Liver (tissue), 9 donors: Measurements from ENCODE around the gene ZKSCAN4. TPM values are rescaled to one million over a fixed set of nuclear protein-coding genes. Genes with fewer than 3 reads are reported as not detected.

Experiments
- DNase-seq: peaks from one replicate; pipeline ENCODE4 v3.0.0-alpha.2; 2017; ENCODE audit warnings: low spot score
- H3K27ac ChIP-seq, 2 donors: one replicate each; pipeline ENCODE4 v1.7.0; 2013; ENCODE audit warnings: inconsistent platforms in 2 of 2, low read length in 2 of 2, control low read depth in 1 of 2, low read depth in 1 of 2, mild to moderate bottlenecking in 1 of 2
- H3K27me3 ChIP-seq, 4 donors: one replicate each; pipeline versions ENCODE4 v1.6.1 to v1.7.0; 2013; ENCODE audit warnings: low read length in 3 of 4, inconsistent platforms in 1 of 4, mild to moderate bottlenecking in 1 of 4, moderate library complexity in 1 of 4; ENCODE audit not compliant: control insufficient read depth in 4 of 4, insufficient read depth in 4 of 4
- H3K36me3 ChIP-seq, 4 donors: one replicate each; pipeline versions ENCODE4 v1.6.1 to v1.7.0; 2013; ENCODE audit warnings: low read length in 3 of 4, mild to moderate bottlenecking in 3 of 4, low read depth in 1 of 4, moderate library complexity in 1 of 4; ENCODE audit not compliant: control insufficient read depth in 4 of 4, insufficient read depth in 3 of 4
- H3K4me1 ChIP-seq, 4 donors: one replicate each; pipeline versions ENCODE4 v1.6.1 to v1.7.0; 2013; ENCODE audit warnings: low read length in 3 of 4, mild to moderate bottlenecking in 3 of 4, moderate library complexity in 1 of 4; ENCODE audit not compliant: control insufficient read depth in 4 of 4, insufficient read depth in 4 of 4
- H3K4me3 ChIP-seq, 3 donors: one replicate each; pipeline versions ENCODE4 v1.6.1 to v1.7.0; 2013; ENCODE audit warnings: low read length in 3 of 3, control low read depth in 1 of 3, low read depth in 1 of 3, mild to moderate bottlenecking in 1 of 3
- H3K9ac ChIP-seq, 2 donors: one replicate each; pipeline ENCODE4 v1.7.0; 2013; ENCODE audit warnings: low read length in 2 of 2, mild to moderate bottlenecking in 2 of 2, moderate library complexity in 2 of 2, control low read depth in 1 of 2, low read depth in 1 of 2
- H3K9me3 ChIP-seq, 4 donors: one replicate each; pipeline versions ENCODE4 v1.6.1 to v1.7.0; 2013; ENCODE audit warnings: low read length in 3 of 4; ENCODE audit not compliant: control insufficient read depth in 4 of 4
- ATF3 ChIP-seq: IDR thresholded peaks from 2 replicates; pipeline ENCODE4 v1.6.1; 2016; ENCODE audit warnings: antibody characterized with exemption
- CTCF ChIP-seq: fragments of 150-350 bp; IDR thresholded peaks from 2 replicates; pipeline ENCODE4 v1.5.1; 2017; ENCODE audit warnings: improper control_type of control experiment, low read depth, low read length; ENCODE audit not compliant: missing input control
- EGR1 ChIP-seq, 2 donors: IDR thresholded peaks; 2 replicates each; pipeline ENCODE4 v1.6.1; 2016 to 2018; ENCODE audit warnings: antibody characterized with exemption in 2 of 2, low read depth in 2 of 2
- FOXA1 ChIP-seq: IDR thresholded peaks from 2 replicates; pipeline ENCODE4 v1.6.1; 2016; ENCODE audit warnings: antibody characterized with exemption
- FOXA2 ChIP-seq: IDR thresholded peaks from 2 replicates; pipeline ENCODE4 v1.6.1; 2016; ENCODE audit warnings: antibody characterized with exemption
- GABPA ChIP-seq, 2 donors: IDR thresholded peaks in 1 of 2; conservative IDR thresholded peaks in 1 of 2; 2 replicates each; pipeline ENCODE4 v1.6.1; 2016; ENCODE audit warnings: antibody characterized with exemption in 2 of 2, mild to moderate bottlenecking in 1 of 2, moderate library complexity in 1 of 2
- HNF4A ChIP-seq, 2 donors: conservative IDR thresholded peaks; 2 replicates each; pipeline ENCODE4 v1.6.1; 2016; ENCODE audit warnings: antibody characterized with exemption in 2 of 2, mild to moderate bottlenecking in 2 of 2
- HNF4G ChIP-seq: IDR thresholded peaks from 2 replicates; pipeline ENCODE4 v1.6.1; 2016; ENCODE audit warnings: antibody characterized with exemption
- JUND ChIP-seq, 2 donors: IDR thresholded peaks; 2 replicates each; pipeline ENCODE4 v1.6.1; 2016; ENCODE audit warnings: antibody characterized with exemption in 2 of 2
- MAX ChIP-seq: IDR thresholded peaks from 2 replicates; pipeline ENCODE4 v1.6.1; 2016; ENCODE audit warnings: antibody characterized with exemption
- NR2F2 ChIP-seq: IDR thresholded peaks from 2 replicates; pipeline ENCODE4 v1.6.1; 2016; ENCODE audit warnings: antibody characterized with exemption
- RAD21 ChIP-seq, 2 donors: IDR thresholded peaks; 2 replicates each; pipeline ENCODE4 v1.6.1; 2016; ENCODE audit warnings: antibody characterized with exemption in 2 of 2, mild to moderate bottlenecking in 2 of 2
- REST ChIP-seq: IDR thresholded peaks from 2 replicates; pipeline ENCODE4 v1.6.1; 2016; ENCODE audit warnings: antibody characterized with exemption, mild to moderate bottlenecking
- RXRA ChIP-seq, 2 donors: IDR thresholded peaks; 2 replicates each; pipeline ENCODE4 v1.6.1; 2017 to 2018; ENCODE audit warnings: antibody characterized with exemption in 2 of 2, mild to moderate bottlenecking in 1 of 2
- SP1 ChIP-seq: IDR thresholded peaks from 2 replicates; pipeline ENCODE4 v1.6.1; 2018; ENCODE audit warnings: antibody characterized with exemption, mild to moderate bottlenecking
- TAF1 ChIP-seq: conservative IDR thresholded peaks from 2 replicates; pipeline ENCODE4 v1.6.1; 2016; ENCODE audit warnings: antibody characterized with exemption, mild to moderate bottlenecking
- YY1 ChIP-seq: IDR thresholded peaks from 2 replicates; pipeline ENCODE4 v1.6.1; 2016; ENCODE audit warnings: antibody characterized with exemption, mild to moderate bottlenecking
- ZBTB33 ChIP-seq: IDR thresholded peaks from 2 replicates; pipeline ENCODE4 v1.6.1; 2016; ENCODE audit warnings: antibody characterized with exemption
- WGBS: extraction: QIAGEN DNeasy Blood & Tissue Kit; methylation state at CpG from one replicate; pipeline ENCODE4 v1.1.7; 2013; 5-methylcytosine and 5-hydroxymethylcytosine counted together
- polyA plus RNA-seq, 2 donors: library from polyadenylated mRNA; stranded (reverse) in 1 of 2; unstranded in 1 of 2; fragments of 200-250 nt in 1 of 2; fragments of >200 nt in 1 of 2; fragmentation: Nextera tagmentation in 1 of 2; extraction: Ambion mirVana in 1 of 2; gene quantifications; one replicate each; pipeline versions ENCODE4 v1.2.1 to v1.2.3, GENCODE V29; 2013 to 2015
- total RNA-seq, 2 donors: library from RNA; depleted of rRNA; stranded (reverse); fragments of >200 nt; gene quantifications; one replicate each; pipeline ENCODE4 v1.2.3, GENCODE V29; 2014
- donor health status: healthy.
- donor health status: healthy.
- donor health status: healthy.
- donor health status: healthy.
- donor health status: healthy.

Gene ZKSCAN4
- total and polyA plus RNA-seq, 4 donors, result 1.4 to 4.7 (median 2.6) TPM

- no peak overlapping the region for H3K4me3 ChIP-seq
- H3K9ac ChIP-seq, result no peak overlapping the region
- H3K27ac ChIP-seq, result no peak overlapping the region
- WGBS, result 87% methylated on average over 1 of the region's 1 CpG
- TF ChIP-seq YY1 (no peak), TAF1 (no peak), MAX (no peak), JUND (IDR thresholded peaks at IDR 0.05) (no peak), FOXA2 (no peak), RXRA (IDR thresholded peaks at IDR 0.05) (no peak), HNF4A (conservative IDR thresholded peaks at IDR 0.05) (no peak), HNF4G (no peak), ZBTB33 (no peak), RAD21 (IDR thresholded peaks at IDR 0.05) (no peak), GABPA (IDR thresholded peaks at IDR 0.05 in 1 of 2, conservative IDR thresholded peaks at IDR 0.05 in 1 of 2) (no peak), SP1 (no peak), EGR1 (IDR thresholded peaks at IDR 0.05; ENCODE audit: low read depth in 2 of 2) (no peak), FOXA1 (no peak), REST (no peak), NR2F2 (no peak), CTCF (no peak), ATF3 (no peak)
- no peak for DNase-seq
- H3K4me1 ChIP-seq, result peaks cover 0 to 23% (median 14%) of the 10 kb centered on the region in 4 donors
- peaks cover 0 to 45% (median 27%) of the 10 kb centered on the region in 4 donors for H3K36me3 ChIP-seq
- no peaks in the 10 kb centered on the region for H3K9me3 ChIP-seq
- no peaks in the 10 kb centered on the region for H3K27me3 ChIP-seq
These were observed 3.2 kb downstream of the ZKSCAN4 start for GRCh38 chr6:28248916-28249315.
